ENCODE data around the gene RNF187.

Gene RNF187

DNA sequence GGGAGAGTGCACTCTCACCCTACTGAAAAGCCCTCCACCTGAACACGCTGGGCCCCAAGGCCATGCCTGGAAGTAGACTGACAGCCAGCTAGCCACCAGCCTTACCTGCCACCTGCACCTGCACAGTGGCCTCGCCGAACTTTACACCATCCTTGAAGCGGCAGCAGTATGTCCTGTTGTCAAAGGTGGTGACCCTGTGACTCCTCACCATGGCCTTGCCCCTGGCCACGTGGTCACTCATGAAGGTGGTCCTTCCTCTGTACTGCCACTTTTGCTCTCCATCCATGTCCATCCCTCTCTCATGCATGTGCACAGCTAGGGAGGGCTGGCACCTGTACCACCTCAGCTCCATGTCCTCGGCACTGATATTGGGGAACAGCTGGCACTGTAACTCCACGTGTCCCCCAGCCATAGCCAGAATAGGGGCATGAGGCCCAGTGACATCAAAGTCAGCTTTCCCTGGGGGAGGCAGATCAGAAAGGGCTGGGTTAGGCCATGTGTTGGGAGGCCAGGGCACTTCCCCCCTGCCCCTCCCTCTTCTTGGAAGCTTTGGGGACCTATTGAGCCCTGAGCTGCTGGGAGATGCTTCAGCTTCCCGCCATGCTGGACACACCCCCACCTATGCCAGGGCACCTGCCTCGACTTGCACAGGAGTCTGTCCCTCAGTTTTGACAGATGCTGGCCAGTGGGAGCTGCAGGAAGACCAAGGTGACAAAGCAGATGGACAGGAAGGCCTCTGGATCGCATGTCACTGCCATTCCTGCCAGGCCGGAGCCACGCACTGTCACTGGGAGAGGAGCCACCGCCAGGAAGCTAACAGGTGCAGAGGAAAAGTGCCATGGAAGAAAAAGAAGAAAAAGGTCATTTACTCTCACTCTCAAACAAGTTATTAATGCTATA is 24.6 kb downstream of the RNF187 start:
- Histone ChIP-seq H4K20me1 (ENCODE audit: insufficient read depth, low read length) (no peaks in the 10 kb centered on the region), H3K4me2 (ENCODE audit: insufficient read depth, low read length) (no peak overlapping the region), H3K36me3 (ENCODE audit: insufficient read depth, low read length) (no peaks in the 10 kb centered on the region), H3K79me2 (ENCODE audit: insufficient read depth, low read length) (no peaks in the 10 kb centered on the region), H3K27ac (ENCODE audit: low read length) (no peak overlapping the region), H3K9ac (ENCODE audit: low read depth, low read length) (no peak overlapping the region), H3K4me3 (ENCODE audit: low read depth in 1 of 2, low read length in 2 of 2) (no peak overlapping the region), H3K4me1 (ENCODE audit: insufficient read depth, low read length) (no peaks in the 10 kb centered on the region), H2AFZ (ENCODE audit: low read depth, low read length) (no peak overlapping the region), H3K27me3 (ENCODE audit: insufficient read depth, low read length, poor library complexity) (peaks cover 6% of the 10 kb centered on the region), H3K9me3 (ENCODE audit: insufficient read depth, low read length, severe bottlenecking) (no peaks in the 10 kb centered on the region)
- TF ChIP-seq CTCF (IDR thresholded peaks at IDR 0.05; ENCODE audit: borderline replicate concordance, extremely low read depth, low read length, poor library complexity, severe bottlenecking) (no peak), EZH2 (IDR thresholded peaks at IDR 0.05; ENCODE audit: borderline replicate concordance, low read depth, low read length, severe bottlenecking) (no peak)
- no peak for DNase-seq
- ATAC-seq (ENCODE audit: insufficient read depth, low read depth), result no peak

DNA sequence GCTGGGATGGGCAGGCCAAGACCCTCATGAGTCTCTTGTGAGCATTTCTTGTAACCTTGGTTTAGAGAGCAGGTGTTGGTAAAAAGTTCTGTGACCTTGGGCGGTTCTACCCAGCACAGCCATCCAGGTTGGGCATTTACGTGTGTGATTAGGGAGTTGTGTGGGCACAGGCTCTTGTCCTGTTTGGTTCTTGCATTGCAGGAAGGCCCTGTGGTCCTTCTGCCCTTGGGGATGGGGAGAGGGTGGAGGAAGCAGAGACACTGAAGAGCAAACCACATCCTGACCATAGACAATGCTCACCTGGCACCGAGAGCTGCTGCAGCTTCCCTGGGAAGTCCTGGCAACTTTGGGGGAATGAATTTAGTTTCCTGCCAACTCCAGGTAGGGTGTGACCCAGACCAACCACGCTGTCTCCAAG is 25.6 kb downstream of the RNF187 start:
- no peak overlapping the region for H3K27ac ChIP-seq (ENCODE audit: low read length)
- H2AFZ ChIP-seq (ENCODE audit: low read depth, low read length), result no peak overlapping the region
- H3K9ac ChIP-seq (ENCODE audit: low read depth, low read length), result no peak overlapping the region
- H3K4me3 ChIP-seq (ENCODE audit: low read depth in 1 of 2, low read length in 2 of 2), result no peak overlapping the region
- ATAC-seq (ENCODE audit: insufficient read depth, low read depth), result peak; percentile 54; the same call in 1 of the 3 replicates
- H4K20me1 ChIP-seq (ENCODE audit: insufficient read depth, low read length), result no peaks in the 10 kb centered on the region
- TF ChIP-seq EZH2 (IDR thresholded peaks at IDR 0.05; ENCODE audit: borderline replicate concordance, low read depth, low read length, severe bottlenecking) (no peak), CTCF (IDR thresholded peaks at IDR 0.05; ENCODE audit: borderline replicate concordance, extremely low read depth, low read length, poor library complexity, severe bottlenecking) (no peak)
- H3K4me1 ChIP-seq (ENCODE audit: insufficient read depth, low read length), result no peaks in the 10 kb centered on the region
- peaks cover 13% of the 10 kb centered on the region for H3K27me3 ChIP-seq (ENCODE audit: insufficient read depth, low read length, poor library complexity)
- no peak overlapping the region for H3K4me2 ChIP-seq (ENCODE audit: insufficient read depth, low read length)
- H3K79me2 ChIP-seq (ENCODE audit: insufficient read depth, low read length), result no peaks in the 10 kb centered on the region
- H3K36me3 ChIP-seq (ENCODE audit: insufficient read depth, low read length), result no peaks in the 10 kb centered on the region
- no peaks in the 10 kb centered on the region for H3K9me3 ChIP-seq (ENCODE audit: insufficient read depth, low read length, severe bottlenecking)
- no peak for DNase-seq

DNA sequence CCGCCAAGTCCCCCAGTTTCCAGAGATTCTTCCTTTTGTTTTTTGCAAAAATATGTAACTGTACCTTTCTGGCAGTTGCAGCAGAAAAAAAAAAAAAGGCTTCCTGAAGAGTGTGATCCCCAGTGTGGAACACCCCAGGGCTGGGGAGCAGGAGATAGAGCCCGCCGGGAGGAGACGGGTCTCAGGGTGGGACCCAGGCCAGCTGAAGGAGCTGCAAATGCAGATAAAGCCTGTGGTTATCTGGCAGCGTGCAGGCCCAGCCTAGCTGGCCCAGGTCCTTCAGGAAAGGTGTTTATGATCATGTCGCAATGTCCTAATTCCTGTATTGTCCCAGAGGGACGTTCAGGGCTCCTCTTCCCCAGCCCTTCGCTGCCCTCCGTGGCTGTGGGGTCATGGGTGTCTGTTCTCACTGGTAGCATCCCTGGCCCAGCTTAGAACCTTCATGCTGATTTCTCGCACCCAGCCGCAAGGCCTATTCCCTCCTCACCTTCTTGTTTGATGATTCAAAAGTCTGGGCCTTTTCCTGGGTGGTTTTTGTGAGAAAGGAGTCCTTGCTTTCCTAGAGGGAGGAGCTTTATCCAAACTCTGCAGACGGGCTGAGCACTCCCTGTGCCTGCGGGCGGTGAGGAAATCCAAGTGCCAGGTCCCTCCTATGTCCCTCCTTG is 26.2 kb downstream of the RNF187 start:
- no peak overlapping the region for H2AFZ ChIP-seq (ENCODE audit: low read depth, low read length)

More for the DNA sequence above, 26.2 kb downstream of the RNF187 start:
- H3K4me3 ChIP-seq (ENCODE audit: low read depth in 1 of 2, low read length in 2 of 2), result no peak overlapping the region
- no peak for TF ChIP-seq CTCF (IDR thresholded peaks at IDR 0.05; ENCODE audit: borderline replicate concordance, extremely low read depth, low read length, poor library complexity, severe bottlenecking)
- TF ChIP-seq EZH2 (IDR thresholded peaks at IDR 0.05; ENCODE audit: borderline replicate concordance, low read depth, low read length, severe bottlenecking), result no peak
- H3K9me3 ChIP-seq (ENCODE audit: insufficient read depth, low read length, severe bottlenecking), result no peaks in the 10 kb centered on the region
- peaks cover 18% of the 10 kb centered on the region for H3K27me3 ChIP-seq (ENCODE audit: insufficient read depth, low read length, poor library complexity)
- no peaks in the 10 kb centered on the region for H4K20me1 ChIP-seq (ENCODE audit: insufficient read depth, low read length)
- H3K9ac ChIP-seq (ENCODE audit: low read depth, low read length), result no peak overlapping the region
- no peaks in the 10 kb centered on the region for H3K4me1 ChIP-seq (ENCODE audit: insufficient read depth, low read length)
- H3K36me3 ChIP-seq (ENCODE audit: insufficient read depth, low read length), result no peaks in the 10 kb centered on the region
- H3K79me2 ChIP-seq (ENCODE audit: insufficient read depth, low read length), result no peaks in the 10 kb centered on the region
- DNase-seq (no peak), ATAC-seq (ENCODE audit: insufficient read depth, low read depth) (no peak)
- no peak overlapping the region for H3K27ac ChIP-seq (ENCODE audit: low read length)
- H3K4me2 ChIP-seq (ENCODE audit: insufficient read depth, low read length), result no peak overlapping the region

Measured in DND-41 (cell line).